ENCODE measurements around the gene CKLF.

DNA sequence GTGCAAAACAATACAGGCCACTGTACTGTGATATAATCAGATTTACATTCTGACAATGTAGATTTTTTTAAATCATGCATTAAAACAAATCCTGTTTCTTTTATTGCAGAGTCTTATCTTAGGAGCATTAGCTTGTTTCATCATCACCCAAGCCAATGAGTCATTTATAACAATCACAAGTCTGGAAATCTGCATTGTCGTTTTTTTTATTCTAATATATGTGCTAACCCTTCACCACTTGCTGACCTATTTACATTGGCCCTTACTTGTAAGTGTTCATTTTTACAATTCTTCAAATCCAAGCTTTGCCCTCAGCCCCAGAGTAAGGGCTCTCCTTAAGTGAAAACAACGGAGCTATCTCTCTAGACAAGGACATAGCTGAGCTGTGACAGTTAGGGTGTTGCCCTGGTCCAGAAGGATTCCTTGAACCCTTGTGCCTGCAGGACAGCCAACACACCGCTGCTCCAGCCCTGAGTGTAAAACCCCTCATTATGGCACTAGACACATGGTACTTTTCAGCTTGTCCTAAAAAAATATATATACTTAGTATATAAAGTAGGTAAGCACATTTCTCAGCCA is 17.5 kb downstream of the CKLF start:
- TF ChIP-seq CREB1 (CRISPR knock-in tag; IDR thresholded peaks at IDR 0.05) (no peak), USF1 (CRISPR knock-in tag; IDR thresholded peaks at IDR 0.05) (no peak)

All from WTC11 (cell line).